Melanocyte of skin (primary cell): ENCODE results near the gene RALB. TPM values are rescaled to one million over a fixed set of nuclear protein-coding genes. Genes with fewer than 3 reads are reported as not detected.

Experiments used
- small RNA-seq, 2 donors: library from RNA; depleted of rRNA; stranded (forward); fragments of <200 nt; gene quantifications; one replicate each; pipeline ENCODE3, GENCODE V24; 2012
- total RNA-seq, 2 donors: library from RNA; depleted of rRNA; stranded (reverse); fragments of >200 nt; gene quantifications; 2 replicates each; pipeline ENCODE4 v1.2.3, GENCODE V29; 2012

RALB gene
- 10 to 100 TPM; 20.0 to 38.3 TPM for total RNA-seq

GRCh38 chr2:120252225-120253020 is at the start of gene RALB:
Gene RALB, plus strand, starts transcription at chr2:120252852. Its CDS starts 25,813 bp downstream, at chr2:120278665.

GRCh38 chr2:120223034-120223912 is 29.4 kb upstream of the RALB start, which contains the start of gene TMEM185B:
Gene TMEM185B, minus strand, starts transcription at chr2:120223400. Its CDS starts 424 bp downstream, at chr2:120222976.

Small RNAs within 50 kb of the gene (small RNA-seq; reads per million reads assigned to genes)
- 0 reads per million in 2 donors for gene MTND4LP14

Other genes starting within 250 kb of the RALB start
- gene EPB41L5, start 239.8 kb upstream of the RALB start, total RNA-seq: 10 to 100 TPM; 10.3 to 15.8 TPM
- 10 to 100 TPM; 19.6 to 22.3 TPM for gene TMEM185B, start 29.5 kb upstream of the RALB start, total RNA-seq
- not detected for gene INHBB, start 93.3 kb downstream of the RALB start, total RNA-seq